Prostate gland (tissue), 2 donors: ENCODE results near the gene MSRB3. TPM values are rescaled to one million over a fixed set of nuclear protein-coding genes. Genes with fewer than 3 reads are reported as not detected.

Experiments
- DNase-seq: peaks from one replicate; pipeline ENCODE4 v3.0.0-alpha.2; 2019; ENCODE audit warnings: low spot score
- H3K27ac ChIP-seq, 2 donors: fragments of 200-600 bp; sonication (generic); 2 replicates each; pipeline ENCODE4 v1.5.1; 2017 to 2019
- H3K27me3 ChIP-seq: fragments of 200-600 bp; sonication (generic); replicated peaks from 2 replicates; pipeline ENCODE4 v1.5.1; 2019; ENCODE audit not compliant: insufficient read depth
- H3K36me3 ChIP-seq, 2 donors: fragments of 200-600 bp; sonication (generic); 1 replicate in 1 of 2; 2 replicates in 1 of 2; pipeline versions ENCODE4 v1.5.1 to v1.8.1; 2017 to 2019
- H3K4me1 ChIP-seq: fragments of 200-600 bp; sonication (generic); replicated peaks from 2 replicates; pipeline ENCODE4 v1.5.1; 2019
- H3K4me3 ChIP-seq, 2 donors: fragments of 200-600 bp; sonication (generic); 2 replicates each; pipeline ENCODE4 v1.5.1; 2017 to 2019
- H3K9me3 ChIP-seq: fragments of 200-600 bp; sonication (generic); 2 replicates; pipeline ENCODE4 v1.5.1; 2017
- POLR2A ChIP-seq: fragments of 450-650 bp; IDR thresholded peaks from one replicate; pipeline ENCODE4 v1.6.1; 2016; ENCODE audit warnings: antibody characterized with exemption, mild to moderate bottlenecking
- POLR2AphosphoS5 ChIP-seq: sonication (generic); formaldehyde crosslinking; IDR thresholded peaks from one replicate; pipeline ENCODE4 v1.6.1; 2017; ENCODE audit warnings: antibody characterized with exemption
- WGBS: methylation state at CpG from one replicate; pipeline ENCODE4 v1.1.5; 2018; 5-methylcytosine and 5-hydroxymethylcytosine counted together
- intact Hi-C: fragments of 100-400 bp; cut with DNase I; formaldehyde crosslinking; loops from one replicate; pipeline ENCODE4 v1.14.2; 2022
- total RNA-seq, 2 donors: library from RNA; depleted of rRNA; stranded (reverse); fragments of >200 nt; gene quantifications; one replicate each; pipeline ENCODE4 v1.1.0, GENCODE V29; 2016
- TF ChIP-seq, protein P1 (sequence below), 4 experiments: fragments of 200-600 bp in 2 of 4; fragments of 450-650 bp in 2 of 4; sonication (generic) in 2 of 4; IDR thresholded peaks; 1 replicate in 3 of 4; 2 replicates in 1 of 4; pipeline ENCODE4 v1.5.1; 2016 to 2019; ENCODE audit warnings: antibody characterized with exemption in 4 of 4, mild to moderate bottlenecking in 2 of 4, moderate library complexity in 2 of 4

The MSRB3 gene
- total RNA-seq, 2 donors from 2014 or later = 32.2 to 42.9 TPM

DNA sequence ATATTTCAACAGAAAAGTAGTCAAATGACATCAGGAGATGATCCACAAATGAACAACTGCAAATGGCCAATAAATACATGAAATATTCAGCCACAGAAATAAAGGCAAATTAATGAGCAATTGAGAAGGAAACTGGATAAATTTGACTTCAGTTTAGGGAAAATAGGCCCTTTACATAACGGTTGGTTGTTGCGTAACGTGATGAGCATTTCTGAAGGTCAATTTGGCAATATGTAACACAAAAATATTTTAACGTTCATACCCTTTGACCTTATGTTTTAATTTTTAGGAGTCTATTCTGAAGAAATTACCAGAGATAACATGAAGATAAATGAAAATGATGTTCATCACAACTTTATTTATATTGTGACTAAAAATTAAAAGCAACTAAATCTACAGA, 14.7 kb upstream of the MSRB3 start:
- Histone ChIP-seq H3K4me1 (no peaks in the 10 kb centered on the region), H3K4me3 (no peak overlapping the region), H3K27ac (no peak overlapping the region), H3K27me3 (no peaks in the 10 kb centered on the region), H3K36me3 (no peaks in the 10 kb centered on the region), H3K9me3 (no peaks in the 10 kb centered on the region)
- WGBS = 91% methylated on average over 4 of the region's 4 CpGs
- DNase-seq = no peak
- intact Hi-C loops = no loop called here
- no peak for TF ChIP-seq POLR2AphosphoS5
- TF ChIP-seq, protein P1, sequence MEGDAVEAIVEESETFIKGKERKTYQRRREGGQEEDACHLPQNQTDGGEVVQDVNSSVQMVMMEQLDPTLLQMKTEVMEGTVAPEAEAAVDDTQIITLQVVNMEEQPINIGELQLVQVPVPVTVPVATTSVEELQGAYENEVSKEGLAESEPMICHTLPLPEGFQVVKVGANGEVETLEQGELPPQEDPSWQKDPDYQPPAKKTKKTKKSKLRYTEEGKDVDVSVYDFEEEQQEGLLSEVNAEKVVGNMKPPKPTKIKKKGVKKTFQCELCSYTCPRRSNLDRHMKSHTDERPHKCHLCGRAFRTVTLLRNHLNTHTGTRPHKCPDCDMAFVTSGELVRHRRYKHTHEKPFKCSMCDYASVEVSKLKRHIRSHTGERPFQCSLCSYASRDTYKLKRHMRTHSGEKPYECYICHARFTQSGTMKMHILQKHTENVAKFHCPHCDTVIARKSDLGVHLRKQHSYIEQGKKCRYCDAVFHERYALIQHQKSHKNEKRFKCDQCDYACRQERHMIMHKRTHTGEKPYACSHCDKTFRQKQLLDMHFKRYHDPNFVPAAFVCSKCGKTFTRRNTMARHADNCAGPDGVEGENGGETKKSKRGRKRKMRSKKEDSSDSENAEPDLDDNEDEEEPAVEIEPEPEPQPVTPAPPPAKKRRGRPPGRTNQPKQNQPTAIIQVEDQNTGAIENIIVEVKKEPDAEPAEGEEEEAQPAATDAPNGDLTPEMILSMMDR (IDR thresholded peaks at IDR 0.05) = no peak

DNA sequence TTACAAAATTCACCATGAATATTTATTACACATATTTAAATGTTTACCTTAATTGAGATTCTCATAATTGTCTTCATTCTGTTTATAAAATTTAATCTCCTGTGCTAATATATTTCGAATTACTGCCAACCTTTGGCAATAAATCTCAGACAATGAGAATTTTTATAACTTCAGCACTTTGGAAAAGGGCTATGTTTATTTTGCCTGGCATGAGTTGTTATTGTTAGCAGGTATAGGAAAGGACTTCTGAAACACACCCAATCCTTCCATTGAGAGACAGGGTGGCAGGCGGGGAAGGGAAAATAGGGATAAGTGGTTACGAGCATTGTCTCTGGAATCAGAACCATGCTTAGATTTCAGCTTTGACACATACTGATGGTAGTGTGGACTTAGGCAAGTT, 12.1 kb upstream of the MSRB3 start:
- WGBS = 43% methylated on average over 3 of the region's 3 CpGs
- no peak overlapping the region for H3K4me3 ChIP-seq
- no peak for DNase-seq
- TF ChIP-seq POLR2A (no peak), POLR2AphosphoS5 (no peak)
- TF ChIP-seq, protein P1 (IDR thresholded peaks at IDR 0.05) = no peak
- intact Hi-C loops = no loop called here
- no peaks in the 10 kb centered on the region for H3K27me3 ChIP-seq
- H3K27ac ChIP-seq = no peak overlapping the region
- no peaks in the 10 kb centered on the region for H3K36me3 ChIP-seq
- H3K4me1 ChIP-seq = no peaks in the 10 kb centered on the region
- H3K9me3 ChIP-seq = no peaks in the 10 kb centered on the region

DNA sequence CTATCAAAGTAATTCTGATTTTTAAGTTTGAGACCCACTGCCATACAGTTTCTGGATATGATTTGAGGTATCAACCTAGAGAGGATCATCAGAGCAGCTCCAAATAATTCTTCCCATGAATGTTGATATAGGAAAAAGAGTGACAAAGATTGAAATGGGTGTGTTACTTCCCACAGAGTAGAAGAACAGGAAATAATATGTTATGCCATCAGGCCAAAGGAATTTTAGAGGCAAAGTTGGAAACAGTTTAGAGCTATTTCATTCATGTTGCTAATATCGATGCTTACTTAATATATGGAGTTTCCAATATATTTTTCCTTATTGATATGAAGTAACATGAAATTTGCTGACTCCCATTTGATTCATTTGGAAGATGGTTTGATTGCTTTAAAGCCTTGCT, 8.9 kb upstream of the MSRB3 start:
- H3K36me3 ChIP-seq = no peaks in the 10 kb centered on the region
- H3K27ac ChIP-seq = no peak overlapping the region
- no peak overlapping the region for H3K4me3 ChIP-seq
- H3K27me3 ChIP-seq = no peaks in the 10 kb centered on the region
- DNase-seq = no peak
- H3K9me3 ChIP-seq = no peaks in the 10 kb centered on the region
- 79% methylated on average over 1 of the region's 1 CpG for WGBS
- TF ChIP-seq, protein P1 (IDR thresholded peaks at IDR 0.05) = no peak
- TF ChIP-seq POLR2A = no peak
- no peak for TF ChIP-seq POLR2AphosphoS5
- intact Hi-C loops = no loop called here
- H3K4me1 ChIP-seq = no peaks in the 10 kb centered on the region

DNA sequence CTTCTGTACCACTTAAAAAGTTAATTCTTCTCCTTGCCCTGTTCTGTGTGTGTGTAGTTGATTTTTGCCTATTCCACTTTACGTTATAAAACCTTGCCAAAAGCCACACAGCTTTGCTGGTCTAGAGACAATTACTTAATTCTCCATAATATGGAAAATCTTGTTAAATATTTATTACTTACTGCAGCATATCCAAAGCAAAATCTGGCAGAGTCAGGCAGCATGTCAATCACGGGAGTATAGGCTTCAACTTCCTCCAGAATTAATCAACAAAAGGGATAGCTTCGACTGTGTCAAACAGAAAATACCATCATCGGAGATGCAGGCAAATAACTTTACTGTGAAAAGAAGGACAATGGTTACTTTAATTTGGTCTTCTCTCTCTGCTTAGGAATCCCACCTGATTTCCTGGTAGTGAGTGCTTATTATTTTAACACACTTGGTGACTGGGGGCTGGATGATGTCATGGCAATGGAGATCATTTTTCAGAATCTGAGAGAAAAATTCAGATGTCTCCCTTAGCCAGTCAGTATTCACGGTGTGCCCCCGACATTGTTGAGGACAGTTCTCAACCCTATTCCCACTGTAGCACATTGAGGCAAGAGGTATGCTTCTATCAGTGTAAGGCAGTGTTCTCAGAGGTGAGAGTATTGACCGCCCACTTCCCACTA, 3.7 kb upstream of the MSRB3 start:
- Histone ChIP-seq H3K4me3 (no peak overlapping the region), H3K27me3 (no peaks in the 10 kb centered on the region), H3K27ac (no peak overlapping the region), H3K9me3 (no peaks in the 10 kb centered on the region), H3K36me3 (no peaks in the 10 kb centered on the region), H3K4me1 (no peaks in the 10 kb centered on the region)
- no peak for DNase-seq
- intact Hi-C loops = no loop called here
- 62% methylated on average over 7 of the region's 7 CpGs for WGBS
- TF ChIP-seq, protein P1 (IDR thresholded peaks at IDR 0.05) = no peak
- no peak for TF ChIP-seq POLR2A
- no peak for TF ChIP-seq POLR2AphosphoS5

DNA sequence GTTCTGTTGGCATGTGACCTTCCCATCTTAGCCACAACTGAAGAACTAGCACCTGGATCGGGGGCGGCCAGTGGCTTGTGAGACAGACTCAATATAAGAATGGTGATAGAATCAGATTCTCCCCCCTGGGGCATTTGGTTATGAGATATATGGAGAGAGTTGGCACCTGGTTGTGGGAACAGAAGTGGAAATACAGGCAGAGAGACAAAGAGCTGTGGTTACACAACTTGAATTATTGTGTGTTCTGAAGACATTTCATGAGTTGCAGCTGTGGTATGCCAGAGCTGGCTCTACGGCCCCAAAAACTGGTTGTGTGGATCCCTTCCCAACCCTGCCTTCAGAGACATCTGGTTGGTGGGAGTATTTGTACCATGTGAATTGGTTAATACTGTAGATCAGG, 2.9 kb upstream of the MSRB3 start:
- DNase-seq = no peak
- intact Hi-C loops = no loop called here
- whole genome bisulfite sequencing = 42% methylated on average over 3 of the region's 3 CpGs
- TF ChIP-seq POLR2A (no peak), POLR2AphosphoS5 (no peak)
- TF ChIP-seq, protein P1 (IDR thresholded peaks at IDR 0.05) = no peak
- H3K27ac ChIP-seq = no peak overlapping the region
- no peaks in the 10 kb centered on the region for H3K4me1 ChIP-seq
- no peak overlapping the region for H3K4me3 ChIP-seq
- no peaks in the 10 kb centered on the region for H3K36me3 ChIP-seq
- H3K27me3 ChIP-seq = no peaks in the 10 kb centered on the region
- no peaks in the 10 kb centered on the region for H3K9me3 ChIP-seq
